Measurements from ENCODE around the gene PAN2. TPM values are rescaled to one million over a fixed set of nuclear protein-coding genes. Genes with fewer than 3 reads are reported as not detected.
A peak's percentile ranks its signal among the peaks of the same experiment; 100 is the strongest.
"Not testable (repeated sequence)": the region's sequence is repeated elsewhere in the genome, so short reads cannot be mapped to it uniquely, and the experiment has no call there.

Gene PAN2
- total RNA-seq, 2 experiments from 2014 or later, result 82.7 to 85.4 TPM

- H3K27ac Mint-ChIP-seq, result peak overlapping the region; percentile 92
- DNase-seq, result no peak
- no peaks in the 10 kb centered on the region for H3K9me3 Mint-ChIP-seq
- intact Hi-C loops (cut with micrococcal nuclease), result loop anchor here (1.0 kb wide), 11 partner anchors 10 to 183 kb away; partner anchors contain the start of genes IL23A, NABP2, SPRYD4 and STAT2
- peak overlapping the region; percentile 91 for H3K4me3 Mint-ChIP-seq
- CTCF ChIA-PET, result interaction anchor here (0.6 to 1.0 kb wide), 2 partner anchors 112 to 237 kb away, joined by 3 read pairs; partner anchors contain the start of gene SMARCC2
- H3K36me3 Mint-ChIP-seq (ENCODE audit: low read depth), result peaks cover 18% of the 10 kb centered on the region
- H3K27me3 Mint-ChIP-seq (ENCODE audit: low read depth), result no peaks in the 10 kb centered on the region
- peaks cover 42% of the 10 kb centered on the region for H3K4me1 Mint-ChIP-seq (ENCODE audit: low read depth)
Measured at GRCh38 chr12:56300644-56301464, 32.9 kb downstream of the PAN2 start.

- H3K27ac Mint-ChIP-seq, result peak within 1 kb of the TSS; percentile 92
- H3K4me3 Mint-ChIP-seq, result peak within 1 kb of the TSS; percentile 91
- intact Hi-C loops (cut with micrococcal nuclease), result loop anchor here (1.0 kb wide), 11 partner anchors 9 to 182 kb away; partner anchors contain the start of genes IL23A, NABP2, SPRYD4 and STAT2
- H3K4me1 Mint-ChIP-seq (ENCODE audit: low read depth), result peaks cover 42% of the 10 kb centered on the region
- no peaks in the 10 kb centered on the region for H3K9me3 Mint-ChIP-seq
- peak; percentile 99 for DNase-seq
- CTCF ChIA-PET, result interaction anchor here (0.5 kb wide), 1 partner anchor 175 kb away, joined by 3 read pairs; no protein-coding TSS in a partner anchor
- no peaks in the 10 kb centered on the region for H3K27me3 Mint-ChIP-seq (ENCODE audit: low read depth)
- H3K36me3 Mint-ChIP-seq (ENCODE audit: low read depth), result peaks cover 18% of the 10 kb centered on the region
Measured at GRCh38 chr12:56299853-56300643, 33.8 kb downstream of the PAN2 start, which contains the start of gene CS. Gene CS, minus strand, starts transcription at chr12:56300330. Its CDS starts 129 bp downstream, at chr12:56300201.

- CTCF ChIA-PET, result interaction anchor here (0.5 to 1.0 kb wide), 2 partner anchors 92 to 175 kb away, joined by 3 read pairs; no protein-coding TSS in a partner anchor
- no peaks in the 10 kb centered on the region for H3K9me3 Mint-ChIP-seq
- intact Hi-C loops (cut with micrococcal nuclease), result no loop called here
- H3K27me3 Mint-ChIP-seq (ENCODE audit: low read depth), result no peaks in the 10 kb centered on the region
- H3K4me3 Mint-ChIP-seq, result peak overlapping the region; percentile 91
- H3K4me1 Mint-ChIP-seq (ENCODE audit: low read depth), result peaks cover 43% of the 10 kb centered on the region
- peak; percentile 37 for DNase-seq
- H3K27ac Mint-ChIP-seq, result peak overlapping the region; percentile 84
- peaks cover 18% of the 10 kb centered on the region for H3K36me3 Mint-ChIP-seq (ENCODE audit: low read depth)
Measured at GRCh38 chr12:56299308-56299852, 34.4 kb downstream of the PAN2 start.

GRCh38 chr12:56298828-56299227 is 35.0 kb downstream of the PAN2 start:
- Mint-ChIP-seq H3K36me3 (ENCODE audit: low read depth) (peaks cover 20% of the 10 kb centered on the region), H3K4me3 (peak overlapping the region; percentile 91), H3K4me1 (ENCODE audit: low read depth) (peaks cover 47% of the 10 kb centered on the region), H3K9me3 (no peaks in the 10 kb centered on the region), H3K27me3 (ENCODE audit: low read depth) (no peaks in the 10 kb centered on the region), H3K27ac (peak overlapping the region; percentile 71)
- no peak for DNase-seq
- CTCF ChIA-PET, result interaction anchor here (0.9 to 1.5 kb wide), 7 partner anchors 10 to 165 kb away, joined by 3 to 5 read pairs (median 4); partner anchors contain the start of genes RNF41 and SMARCC2
- intact Hi-C loops (cut with micrococcal nuclease), result no loop called here

- H3K27ac Mint-ChIP-seq, result no peak overlapping the region
- no peak for DNase-seq
- H3K4me1 Mint-ChIP-seq (ENCODE audit: low read depth), result peaks cover 53% of the 10 kb centered on the region
- H3K9me3 Mint-ChIP-seq, result no peaks in the 10 kb centered on the region
- no peaks in the 10 kb centered on the region for H3K27me3 Mint-ChIP-seq (ENCODE audit: low read depth)
- peaks cover 22% of the 10 kb centered on the region for H3K36me3 Mint-ChIP-seq (ENCODE audit: low read depth)
- no peak overlapping the region for H3K4me3 Mint-ChIP-seq
- CTCF ChIA-PET, result interaction anchor here (1.1 to 1.5 kb wide), 4 partner anchors 11 to 166 kb away, joined by 3 to 5 read pairs (median 4); no protein-coding TSS in a partner anchor
- intact Hi-C loops (cut with micrococcal nuclease), result no loop called here
Measured at GRCh38 chr12:56297400-56297799, 36.4 kb downstream of the PAN2 start.

GRCh38 chr12:56296295-56296694 is 37.5 kb downstream of the PAN2 start:
- Mint-ChIP-seq H3K27me3 (ENCODE audit: low read depth) (no peaks in the 10 kb centered on the region), H3K4me1 (ENCODE audit: low read depth) (peaks cover 60% of the 10 kb centered on the region), H3K9me3 (no peaks in the 10 kb centered on the region), H3K27ac (peak overlapping the region; percentile 15), H3K36me3 (ENCODE audit: low read depth) (peaks cover 23% of the 10 kb centered on the region), H3K4me3 (no peak overlapping the region)
- DNase-seq, result no peak
- intact Hi-C loops (cut with micrococcal nuclease), result no loop called here
- CTCF ChIA-PET, result interaction anchor here (1.3 to 1.4 kb wide), 2 partner anchors 41 to 167 kb away, joined by 3 to 4 read pairs; no protein-coding TSS in a partner anchor

- H3K4me3 Mint-ChIP-seq, result no peak overlapping the region
- CTCF ChIA-PET, result interaction anchor here (0.9 kb wide), 1 partner anchor 17 kb away, joined by 4 read pairs; no protein-coding TSS in a partner anchor
- H3K27me3 Mint-ChIP-seq (ENCODE audit: low read depth), result no peaks in the 10 kb centered on the region
- intact Hi-C loops (cut with micrococcal nuclease), result no loop called here
- H3K9me3 Mint-ChIP-seq, result no peaks in the 10 kb centered on the region
- DNase-seq, result no peak
- H3K36me3 Mint-ChIP-seq (ENCODE audit: low read depth), result peaks cover 26% of the 10 kb centered on the region
- no peak overlapping the region for H3K27ac Mint-ChIP-seq
- H3K4me1 Mint-ChIP-seq (ENCODE audit: low read depth), result peaks cover 62% of the 10 kb centered on the region
Measured at GRCh38 chr12:56293795-56294194, 40.0 kb downstream of the PAN2 start.

GRCh38 chr12:56288705-56289387 is 45.0 kb downstream of the PAN2 start:
- CTCF ChIA-PET, result interaction anchor here (0.7 to 1.2 kb wide), 2 partner anchors 9 to 99 kb away, joined by 3 read pairs; partner anchors contain the start of gene SMARCC2
- H3K4me1 Mint-ChIP-seq (ENCODE audit: low read depth), result peaks cover 33% of the 10 kb centered on the region
- H3K27me3 Mint-ChIP-seq (ENCODE audit: low read depth), result no peaks in the 10 kb centered on the region
- peaks cover 14% of the 10 kb centered on the region for H3K36me3 Mint-ChIP-seq (ENCODE audit: low read depth)
- intact Hi-C loops (cut with micrococcal nuclease), result no loop called here
- no peak overlapping the region for H3K27ac Mint-ChIP-seq
- no peak for DNase-seq
- no peak overlapping the region for H3K4me3 Mint-ChIP-seq
- no peaks in the 10 kb centered on the region for H3K9me3 Mint-ChIP-seq

GRCh38 chr12:56286044-56286830 is 47.6 kb downstream of the PAN2 start:
- intact Hi-C loops (cut with micrococcal nuclease), result no loop called here
- H3K36me3 Mint-ChIP-seq (ENCODE audit: low read depth), result peaks cover 25% of the 10 kb centered on the region
- no peaks in the 10 kb centered on the region for H3K27me3 Mint-ChIP-seq (ENCODE audit: low read depth)
- H3K4me1 Mint-ChIP-seq (ENCODE audit: low read depth), result peaks cover 14% of the 10 kb centered on the region
- peak overlapping the region; percentile 44 for H3K27ac Mint-ChIP-seq
- CTCF ChIA-PET, result interaction anchor here (0.9 to 1.2 kb wide), 3 partner anchors 10 to 162 kb away, joined by 3 to 4 read pairs (median 3); no protein-coding TSS in a partner anchor
- H3K9me3 Mint-ChIP-seq, result no peaks in the 10 kb centered on the region
- DNase-seq, result no peak
- no peak overlapping the region for H3K4me3 Mint-ChIP-seq

GRCh38 chr12:56284263-56284662 is 49.5 kb downstream of the PAN2 start:
- DNase-seq; H3K27ac Mint-ChIP-seq; H3K4me1 Mint-ChIP-seq (ENCODE audit: low read depth); H3K27me3 Mint-ChIP-seq (ENCODE audit: low read depth); H3K9me3 Mint-ChIP-seq; intact Hi-C loops (cut with micrococcal nuclease); H3K4me3 Mint-ChIP-seq: not testable (repeated sequence)
- CTCF ChIA-PET, result interaction anchor here (0.6 to 1.0 kb wide), 3 partner anchors 13 to 115 kb away, joined by 3 to 4 read pairs (median 4); no protein-coding TSS in a partner anchor
- peaks cover 24% of the 10 kb centered on the region for H3K36me3 Mint-ChIP-seq (ENCODE audit: low read depth)

Measured in activated naive CD4-positive, alpha-beta T cell treated with anti-CD3 and anti-CD28 coated beads for 36 hours (primary cell).